GM21447 (cell line): ENCODE results near the gene GBGT1.

Source experiments
- ATAC-seq: cut with Tn5 transposase; IDR thresholded peaks from one replicate; pipeline ENCODE4 v1.9.1; 2021; ENCODE audit not compliant: unreplicated experiment

The GBGT1 gene

GRCh38 chr9:133144904-133145851, 18.5 kb downstream of the GBGT1 start:
- ATAC-seq: no peak

- ATAC-seq: peak; percentile 45
Measured at GRCh38 chr9:133144142-133144903, 19.4 kb downstream of the GBGT1 start.

DNA sequence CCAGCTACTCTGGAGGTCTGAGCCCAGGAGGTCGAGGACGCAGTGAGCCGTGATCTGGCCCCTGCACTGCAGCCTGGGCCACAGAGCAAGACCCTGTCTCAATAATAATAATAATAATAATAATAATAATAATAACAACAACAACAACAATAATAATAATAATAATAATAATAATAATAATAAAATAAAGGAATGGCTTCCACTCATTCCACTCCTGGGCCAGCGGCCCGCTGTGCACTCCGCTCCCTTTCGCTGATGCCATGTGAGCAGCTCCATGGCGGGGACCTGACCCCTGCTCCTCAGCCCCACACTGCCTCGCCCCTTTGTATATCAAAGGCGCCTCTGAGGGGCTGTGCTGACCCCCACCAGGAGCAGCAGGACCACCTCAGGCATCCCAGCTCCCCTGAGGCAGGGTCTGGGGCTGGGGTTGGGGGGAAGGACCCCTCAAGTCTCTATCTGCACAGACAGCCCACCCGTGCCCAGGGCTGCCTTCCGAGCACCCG, 20.0 kb downstream of the GBGT1 start:
- ATAC-seq: no peak

DNA sequence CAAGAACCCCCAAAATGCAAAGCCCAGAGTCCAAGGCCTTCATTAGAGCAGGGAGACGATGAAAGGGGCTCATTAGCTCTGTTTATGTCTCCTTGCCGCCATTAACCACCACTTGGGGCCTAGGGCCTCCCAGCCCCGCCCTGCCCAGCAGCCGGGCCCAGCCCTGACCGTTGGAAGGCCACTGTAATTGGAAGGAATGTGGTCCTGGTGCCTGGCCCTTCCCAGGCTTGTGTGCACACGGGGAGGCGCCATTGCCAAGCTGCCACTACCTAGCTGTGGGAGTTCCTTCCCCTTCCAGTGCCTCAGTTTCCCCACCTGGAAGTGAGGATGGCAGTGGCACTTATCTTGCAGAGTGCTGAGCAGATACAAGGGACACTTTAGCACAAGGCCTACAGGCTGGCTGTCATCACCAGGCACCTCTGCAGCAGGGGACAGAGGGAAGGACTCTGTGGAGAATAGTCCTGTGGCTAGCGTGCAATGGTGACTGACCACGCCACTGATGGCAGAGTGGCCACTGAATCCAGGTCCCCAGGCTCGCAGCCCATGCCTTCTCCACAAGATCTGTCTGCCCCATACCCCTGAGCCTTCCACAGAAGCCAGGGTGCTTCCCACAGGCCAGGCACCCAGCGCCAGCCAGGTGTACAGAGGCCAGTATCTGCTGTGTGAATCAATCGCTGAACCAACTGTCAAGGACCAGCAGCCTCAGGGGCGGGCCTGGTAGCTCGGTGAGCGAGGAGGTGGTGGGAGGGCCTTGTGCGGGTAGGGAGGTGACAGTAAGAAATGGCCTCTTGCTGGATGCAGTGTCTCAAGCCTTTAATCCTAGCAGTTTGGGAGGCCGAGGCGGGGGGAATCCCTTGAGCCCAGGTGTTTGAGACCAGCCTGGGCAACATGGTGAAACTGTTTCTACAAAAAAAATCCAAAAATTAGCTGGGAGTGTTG, 20.8 kb downstream of the GBGT1 start:
- ATAC-seq: no peak

DNA sequence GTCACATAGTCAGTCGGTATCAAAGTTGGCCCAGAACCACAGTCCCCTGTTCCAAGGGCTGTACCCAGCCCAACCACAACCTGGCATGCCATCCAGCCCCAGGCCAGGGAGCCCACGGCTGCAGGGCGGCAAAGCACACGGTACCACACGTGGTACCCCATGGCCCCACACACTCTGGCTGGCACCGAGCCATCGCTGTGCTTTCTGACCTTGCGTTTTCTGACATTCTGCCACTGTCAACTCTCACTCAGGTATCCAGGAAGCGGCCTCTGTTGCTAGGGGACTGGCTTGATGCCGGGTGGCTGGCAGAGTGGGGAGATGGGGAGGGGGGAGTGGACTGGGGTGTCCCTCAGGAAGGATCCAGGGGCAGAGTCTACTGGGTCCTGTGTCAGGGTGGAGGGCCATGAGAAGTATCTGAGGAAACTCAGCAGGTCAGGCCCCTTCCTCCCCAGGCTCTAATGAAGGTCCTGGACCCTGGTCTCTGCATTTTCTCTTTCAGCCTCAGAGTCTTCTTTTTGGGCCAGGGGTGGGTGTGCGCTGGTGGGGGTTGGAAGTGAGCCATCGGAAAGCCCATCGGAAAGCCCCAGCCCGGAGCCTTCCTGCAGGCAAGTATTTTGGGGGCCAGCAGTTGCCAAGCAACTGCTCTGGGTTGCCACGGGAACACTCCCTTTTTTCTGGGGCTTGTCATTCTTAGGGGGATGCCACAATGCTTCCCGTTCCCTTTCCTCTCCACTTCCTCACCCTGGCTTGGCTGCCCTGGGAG, 21.7 kb downstream of the GBGT1 start:
- no peak for ATAC-seq

- no peak for ATAC-seq
Measured at GRCh38 chr9:133140606-133141005, 23.1 kb downstream of the GBGT1 start.

GRCh38 chr9:133140174-133140505, 23.6 kb downstream of the GBGT1 start:
- no peak for ATAC-seq

DNA sequence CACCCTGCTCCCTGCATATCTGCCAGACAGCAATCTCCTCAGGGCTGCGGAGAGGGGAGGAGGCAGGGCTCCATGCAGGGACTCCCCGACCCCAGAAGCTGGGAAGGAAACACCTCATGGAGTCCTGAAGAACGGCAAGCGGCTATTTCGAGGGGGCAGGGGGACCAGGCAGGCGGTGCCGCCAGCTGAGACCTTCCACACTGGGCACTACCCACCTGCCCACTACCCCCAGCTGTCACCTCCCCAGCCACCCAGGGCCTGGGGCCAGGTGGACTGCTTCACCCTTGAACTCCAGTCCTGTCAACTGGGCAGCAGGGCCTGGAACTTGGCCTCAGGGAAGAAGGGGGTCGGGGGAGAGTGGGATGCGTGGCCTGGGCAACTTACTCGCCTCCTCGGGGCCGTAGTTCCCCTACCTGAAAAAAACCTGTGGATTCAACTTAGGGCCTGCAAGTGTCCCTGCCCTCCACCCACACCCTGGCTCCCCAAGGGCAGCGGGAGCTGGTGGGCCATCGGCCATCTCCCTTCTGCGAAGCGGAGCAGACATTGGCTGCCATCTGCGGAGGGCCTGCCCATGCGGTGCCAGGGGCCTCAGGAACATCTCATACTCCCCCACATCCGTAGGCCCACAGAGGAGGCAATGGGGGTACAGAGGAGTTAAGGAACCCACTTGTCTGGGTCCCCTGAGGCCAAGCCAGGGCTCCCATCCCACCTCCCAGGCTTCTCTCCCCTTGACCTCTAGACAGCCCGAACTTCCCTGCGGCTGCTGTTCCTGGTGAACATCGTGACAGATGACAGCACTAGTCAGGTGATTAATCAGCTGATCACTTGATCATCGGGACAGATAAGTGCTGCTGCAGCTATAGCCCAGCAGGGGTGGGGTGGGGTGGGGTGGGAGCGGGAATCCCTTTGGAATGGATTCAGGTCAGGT, 24.2 kb downstream of the GBGT1 start:
- no peak for ATAC-seq

- no peak for ATAC-seq
Measured at GRCh38 chr9:133137451-133138231, 26.1 kb downstream of the GBGT1 start.

- ATAC-seq: no peak
Measured at GRCh38 chr9:133135146-133135745, 28.5 kb downstream of the GBGT1 start.

DNA sequence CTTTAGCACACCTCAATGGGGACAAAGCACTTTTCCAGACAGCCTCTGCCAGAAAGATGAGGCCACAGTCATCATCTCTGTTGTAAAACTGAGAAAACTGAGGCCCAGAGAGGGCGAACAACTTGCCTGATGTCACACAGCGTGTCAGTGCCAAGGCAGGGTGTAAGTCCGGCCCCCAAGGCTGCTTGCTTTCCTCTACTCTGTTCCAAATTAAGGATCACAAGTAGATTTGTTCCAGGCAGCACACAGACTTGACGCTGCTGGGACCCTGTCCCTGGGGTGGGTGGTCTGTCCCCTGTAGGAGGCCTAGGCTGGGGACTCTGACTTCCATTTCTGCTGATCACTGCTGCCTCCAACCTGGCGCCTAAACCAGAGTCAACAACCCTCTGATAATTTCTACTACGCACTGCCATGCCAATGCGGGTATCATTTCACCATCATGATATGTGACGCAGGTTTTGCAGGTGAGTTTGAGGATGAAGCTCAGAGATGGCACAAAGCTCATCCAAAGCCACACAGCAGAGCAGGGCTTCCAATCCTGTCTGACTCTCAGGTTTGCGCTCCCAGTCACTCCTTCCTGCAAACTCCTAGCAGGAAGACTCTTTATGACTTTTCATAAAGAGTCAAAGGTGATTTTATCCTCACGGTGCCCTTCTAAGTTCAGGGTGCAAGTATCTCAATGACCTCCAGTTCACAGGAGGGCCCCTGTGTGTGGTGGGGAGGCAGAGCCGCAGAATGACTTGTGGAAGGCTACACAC, 29.1 kb downstream of the GBGT1 start:
- no peak for ATAC-seq

DNA sequence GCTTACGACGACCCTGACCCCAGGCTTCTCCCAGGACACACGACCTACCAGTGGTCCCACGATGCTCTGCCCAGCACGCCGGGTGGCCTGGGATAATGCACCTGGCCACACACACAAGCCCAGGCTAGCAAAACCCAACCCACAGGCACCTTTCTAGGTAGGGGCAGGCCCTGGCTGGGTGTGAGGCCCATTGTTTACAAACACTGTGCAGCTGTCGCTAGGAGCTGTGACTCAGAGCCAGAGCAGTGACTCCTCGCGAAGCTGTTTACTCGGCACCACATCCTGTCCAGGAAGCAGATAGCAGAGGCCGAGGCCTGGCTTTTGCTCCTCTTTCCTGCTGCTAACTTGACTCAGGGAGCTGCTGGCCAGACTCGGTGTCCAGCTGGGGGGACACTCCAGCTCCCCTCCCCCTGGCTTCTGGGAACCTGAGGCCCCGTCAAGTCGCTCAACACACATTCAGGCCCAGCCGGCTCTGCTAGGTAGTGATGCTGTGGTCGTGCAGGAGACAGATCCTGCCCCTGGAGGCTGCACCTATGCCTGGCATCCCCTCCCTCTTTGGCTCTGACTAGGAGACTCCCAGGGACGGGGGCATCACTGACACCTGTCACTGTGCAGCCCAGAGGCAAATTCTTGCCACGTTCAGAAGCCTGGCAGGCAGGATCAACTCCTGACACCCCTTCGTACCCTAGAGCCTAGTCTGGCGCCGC, 29.9 kb downstream of the GBGT1 start:
- peak; percentile 89 for ATAC-seq

DNA sequence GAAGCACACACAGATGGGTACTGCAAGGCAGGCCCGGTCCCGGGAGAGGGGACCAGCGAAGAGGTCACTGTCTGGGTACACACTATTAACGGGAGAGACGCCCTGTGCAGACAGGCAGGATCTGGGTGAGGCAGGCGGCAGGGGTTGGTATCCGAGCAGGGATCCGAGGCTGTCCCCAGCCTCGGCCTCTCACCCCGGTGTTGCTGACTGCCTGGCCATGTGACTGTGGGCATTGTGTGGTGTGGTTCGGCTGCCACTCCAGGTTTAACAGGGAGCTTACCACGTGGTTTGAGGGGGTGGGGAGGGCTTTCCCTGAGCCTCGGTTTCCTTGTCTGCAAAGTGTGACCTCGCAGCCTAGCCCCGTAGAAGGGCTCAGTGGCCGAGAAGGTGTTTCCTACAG, 31.5 kb downstream of the GBGT1 start:
- ATAC-seq: no peak

DNA sequence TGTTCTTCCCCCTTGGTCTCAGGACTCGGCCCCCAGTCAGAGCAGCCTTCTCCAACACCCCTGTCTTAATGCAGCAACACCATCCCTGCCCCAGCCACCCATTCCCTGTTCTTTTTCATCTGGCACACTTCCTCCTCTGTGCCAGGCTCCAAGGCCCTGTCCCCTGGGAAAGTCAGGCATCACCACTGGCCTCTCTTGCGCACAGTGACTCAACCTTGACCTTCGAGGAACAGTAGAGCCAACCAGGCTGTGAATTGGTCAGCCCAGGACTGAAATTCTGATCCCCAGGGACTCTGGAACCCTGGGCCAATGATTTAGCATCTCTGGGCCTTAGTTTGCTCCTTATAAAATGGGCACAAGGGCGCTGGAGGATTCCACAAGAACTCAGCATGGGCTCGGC, 32.2 kb downstream of the GBGT1 start:
- no peak for ATAC-seq

DNA sequence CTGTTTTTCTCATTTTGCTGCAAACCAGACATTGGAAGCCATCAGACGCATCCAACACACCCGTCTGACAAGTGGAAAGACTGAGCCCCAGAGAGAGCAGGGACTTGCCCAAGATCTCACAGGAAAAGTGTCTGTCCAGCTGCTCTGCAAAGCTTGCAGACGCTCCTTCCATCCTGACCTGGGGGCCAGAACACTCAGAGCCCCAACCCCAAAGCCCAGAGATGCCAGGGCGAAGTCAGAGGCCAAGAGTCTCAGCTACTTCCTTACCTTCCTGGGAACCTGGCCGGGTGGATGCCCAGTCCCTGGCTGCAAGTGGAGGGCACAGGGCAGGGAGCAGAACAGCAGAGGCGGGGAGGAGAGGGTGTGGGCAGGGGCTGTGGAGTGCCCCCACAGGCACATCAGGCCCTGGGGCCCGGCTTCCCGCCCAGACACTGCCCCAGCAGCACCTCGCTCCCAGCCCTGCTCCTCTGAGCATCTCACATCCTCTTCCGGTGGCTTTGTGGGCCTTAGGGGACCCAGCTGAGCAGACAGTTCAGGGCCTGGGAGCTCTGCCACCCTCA, 32.9 kb downstream of the GBGT1 start:
- ATAC-seq: peak; percentile 37
